Uterus (tissue), 4 donors: ENCODE measurements around the gene NXNL2. TPM values are rescaled to one million over a fixed set of nuclear protein-coding genes. Genes with fewer than 3 reads are reported as not detected.

Experiments
- DNase-seq, 2 donors: peaks; one replicate each; pipeline ENCODE4 v3.0.0-alpha.2; 2019 to 2020
- H3K27ac ChIP-seq, 2 donors: fragments of 200-600 bp; sonication (generic); 1 replicate in 1 of 2; 2 replicates in 1 of 2; pipeline ENCODE4 v1.5.1; 2016 to 2018
- H3K27me3 ChIP-seq, 2 donors: fragments of 200-600 bp; sonication (generic); one replicate each; pipeline ENCODE4 v1.5.1; 2018 to 2019; ENCODE audit warnings: control low read depth in 1 of 2
- H3K36me3 ChIP-seq, 2 donors: fragments of 200-600 bp; sonication (generic); one replicate each; pipeline ENCODE4 v1.5.1; 2019; ENCODE audit warnings: control low read depth in 1 of 2
- H3K4me1 ChIP-seq, 2 donors: fragments of 200-600 bp; sonication (generic); one replicate each; pipeline ENCODE4 v1.5.1; 2018 to 2019; ENCODE audit warnings: control low read depth in 1 of 2
- H3K4me3 ChIP-seq, 2 donors: fragments of 200-600 bp; sonication (generic); 1 replicate in 1 of 2; 2 replicates in 1 of 2; pipeline ENCODE4 v1.5.1; 2018 to 2019; ENCODE audit warnings: mild to moderate bottlenecking in 1 of 2
- H3K9me3 ChIP-seq, 2 donors: fragments of 200-600 bp; sonication (generic); one replicate each; pipeline ENCODE4 v1.5.1; 2019; ENCODE audit warnings: control low read depth in 1 of 2
- CTCF ChIP-seq, 4 experiments: fragments of 200-600 bp in 2 of 4; fragments of 450-650 bp in 2 of 4; sonication (generic) in 2 of 4; IDR thresholded peaks; one replicate each; pipeline ENCODE4 v1.5.1; 2016 to 2019; ENCODE audit warnings: antibody characterized with exemption in 4 of 4, mild to moderate bottlenecking in 2 of 4, moderate library complexity in 1 of 4
- POLR2A ChIP-seq, 2 donors: fragments of 450-650 bp; IDR thresholded peaks; one replicate each; pipeline ENCODE4 v1.6.1; 2016; ENCODE audit warnings: antibody characterized with exemption in 2 of 2, mild to moderate bottlenecking in 1 of 2, moderate library complexity in 1 of 2
- intact Hi-C: fragments of 100-400 bp; cut with DNase I; formaldehyde crosslinking; loops from one replicate; pipeline ENCODE4 v1.15.1; 2023; ENCODE audit warnings: low total_unique reads
- total RNA-seq, 4 donors: library from RNA; depleted of rRNA in 3 of 4; stranded (reverse); fragments of >200 nt in 3 of 4; gene quantifications; one replicate each; pipeline versions ENCODE4 v1.1.0 to v1.2.4, GENCODE V29; 2014 to 2023
- donor health status: DM: yes; HTN: yes; CAD: no.

The NXNL2 gene
- total RNA-seq, 4 donors from 2014 or later, result 2.0 to 32.4 (median 9.7) TPM

- intact Hi-C loops, result no loop called here
- no peak for DNase-seq
- no peaks in the 10 kb centered on the region for H3K27me3 ChIP-seq
- no peaks in the 10 kb centered on the region for H3K9me3 ChIP-seq
- no peak overlapping the region for H3K4me3 ChIP-seq
- no peaks in the 10 kb centered on the region for H3K36me3 ChIP-seq
- peaks cover 0 to 11% of the 10 kb centered on the region in 2 donors for H3K4me1 ChIP-seq
- TF ChIP-seq POLR2A (IDR thresholded peaks at IDR 0.05), result no peak
- TF ChIP-seq CTCF (IDR thresholded peaks at IDR 0.05), result no peak
- H3K27ac ChIP-seq, result no peak overlapping the region
These were observed 10.1 kb upstream of the NXNL2 start for GRCh38 chr9:88524911-88525310.

DNA sequence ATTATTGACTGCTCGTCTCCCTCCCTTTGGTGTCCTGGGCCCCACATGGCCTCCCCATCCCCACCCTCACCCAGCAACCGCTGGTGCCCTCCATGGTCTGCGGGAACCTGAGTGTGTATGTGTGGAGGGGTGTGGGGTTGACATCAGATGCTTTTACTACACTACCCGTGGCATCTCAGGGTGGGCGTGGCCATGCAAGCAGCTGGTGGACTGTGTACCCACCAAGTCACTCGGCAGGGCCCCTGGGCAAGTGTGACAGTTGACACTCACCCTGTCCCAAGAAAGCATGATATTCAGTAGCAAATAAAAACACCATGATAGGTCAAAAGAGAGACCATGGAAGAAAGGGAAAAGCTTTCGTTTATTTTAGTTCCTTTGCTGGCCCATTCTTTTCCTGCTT lies 7.4 kb upstream of the NXNL2 start:
- Histone ChIP-seq H3K27ac (peak overlapping the region; percentile 89 to 90), H3K4me3 (no peak overlapping the region), H3K27me3 (no peaks in the 10 kb centered on the region), H3K4me1 (peaks cover 0 to 23% of the 10 kb centered on the region in 2 donors), H3K36me3 (no peaks in the 10 kb centered on the region), H3K9me3 (no peaks in the 10 kb centered on the region)
- intact Hi-C loops, result no loop called here
- DNase-seq, result no peak
- no peak for TF ChIP-seq POLR2A (IDR thresholded peaks at IDR 0.05)
- TF ChIP-seq CTCF (IDR thresholded peaks at IDR 0.05), result no peak

GRCh38 chr9:88528080-88528790 lies 6.7 kb upstream of the NXNL2 start:
- no peaks in the 10 kb centered on the region for H3K27me3 ChIP-seq
- no peak overlapping the region for H3K4me3 ChIP-seq
- H3K36me3 ChIP-seq, result no peaks in the 10 kb centered on the region
- intact Hi-C loops, result no loop called here
- TF ChIP-seq CTCF (IDR thresholded peaks at IDR 0.05) (no peak), POLR2A (IDR thresholded peaks at IDR 0.05) (no peak)
- peak overlapping the region; percentile 89 to 90 for H3K27ac ChIP-seq
- peak; percentile 40 to 42 for DNase-seq
- H3K9me3 ChIP-seq, result no peaks in the 10 kb centered on the region
- H3K4me1 ChIP-seq, result peaks cover 0 to 23% of the 10 kb centered on the region in 2 donors

DNA sequence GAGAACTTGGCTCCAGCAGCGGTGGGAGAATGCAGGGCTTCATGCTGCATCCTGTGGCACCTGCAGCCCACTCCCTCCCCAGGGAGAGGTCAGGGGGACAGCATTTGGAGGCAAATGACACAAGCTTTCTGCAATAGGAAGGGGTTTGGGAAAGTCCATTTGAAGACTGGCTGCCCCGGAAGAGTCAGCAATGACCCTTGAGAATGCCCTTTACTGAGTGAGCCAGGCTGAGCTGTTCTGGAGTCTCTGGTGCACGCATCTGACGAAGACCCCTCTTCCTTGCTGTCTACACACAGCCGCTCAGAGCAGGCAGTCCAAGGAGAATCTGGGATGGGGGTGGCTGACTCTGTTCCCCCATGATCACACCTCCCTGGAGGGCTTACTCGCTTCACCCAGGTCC lies 5.5 kb upstream of the NXNL2 start:
- no peak for DNase-seq
- H3K4me3 ChIP-seq, result no peak overlapping the region
- no peaks in the 10 kb centered on the region for H3K9me3 ChIP-seq
- TF ChIP-seq POLR2A (IDR thresholded peaks at IDR 0.05), result no peak
- TF ChIP-seq CTCF (IDR thresholded peaks at IDR 0.05), result no peak
- peak overlapping the region; percentile 89 to 90 for H3K27ac ChIP-seq
- peaks cover 0 to 23% of the 10 kb centered on the region in 2 donors for H3K4me1 ChIP-seq
- H3K36me3 ChIP-seq, result no peaks in the 10 kb centered on the region
- H3K27me3 ChIP-seq, result no peaks in the 10 kb centered on the region
- intact Hi-C loops, result no loop called here

- peak overlapping the region; percentile 89 to 90 for H3K27ac ChIP-seq
- intact Hi-C loops, result no loop called here
- H3K4me1 ChIP-seq, result peaks cover 0 to 23% of the 10 kb centered on the region in 2 donors
- no peak overlapping the region for H3K4me3 ChIP-seq
- peak; percentile 61 to 78 for DNase-seq
- no peaks in the 10 kb centered on the region for H3K9me3 ChIP-seq
- no peaks in the 10 kb centered on the region for H3K36me3 ChIP-seq
- H3K27me3 ChIP-seq, result no peaks in the 10 kb centered on the region
- TF ChIP-seq POLR2A (IDR thresholded peaks at IDR 0.05) (no peak), CTCF (IDR thresholded peaks at IDR 0.05) (no peak)
These were observed 4.9 kb upstream of the NXNL2 start for GRCh38 chr9:88530051-88530450.
